Activated CD4-positive, alpha-beta T cell treated with anti-CD3 and anti-CD28 coated beads, Interleukin-10, Interleukin-2, amounts not matched to agents 100 ng/mL and 50 ng/mL, durations not matched to agents 16 hours and 8 hours (primary cell): ENCODE results near the gene ITGB1.

ENCODE experiments used
- DNase-seq: peaks from one replicate; pipeline ENCODE4 v3.0.0-alpha.2; 2020

Gene ITGB1

GRCh38 chr10:32865170-32865569 is 92.9 kb downstream of the ITGB1 start:
- DNase-seq, result no peak

GRCh38 chr10:32854435-32854834 is 103.6 kb downstream of the ITGB1 start:
- DNase-seq, result no peak

- DNase-seq, result no peak
These were observed 106.7 kb downstream of the ITGB1 start for GRCh38 chr10:32851301-32851700.
